Left lung (tissue), 10 donors: ENCODE measurements around the gene C5AR1. TPM values are rescaled to one million over a fixed set of nuclear protein-coding genes. Genes with fewer than 3 reads are reported as not detected.

Experiments used
- ATAC-seq: fragments of 200-7000 bp; cut with Tn5 transposase; one replicate; pipeline ENCODE4 v1.9.1; 2020; ENCODE audit warnings: moderate library complexity
- DNase-seq, 4 donors: peaks; one replicate each; pipeline ENCODE4 v3.0.0-alpha.2; 2013 to 2020
- H3K27ac ChIP-seq, 2 donors: fragments of 200-600 bp; sonication (generic) in 1 of 2; one replicate each; pipeline versions ENCODE4 v1.5.0 to v1.8.0; 2020 to 2021
- H3K27me3 ChIP-seq, 2 donors: fragments of 200-600 bp; sonication (generic) in 1 of 2; one replicate each; pipeline versions ENCODE4 v1.5.0 to v1.8.0; 2020 to 2021
- H3K36me3 ChIP-seq, 2 donors: fragments of 200-600 bp; sonication (generic) in 1 of 2; one replicate each; pipeline versions ENCODE4 v1.5.0 to v1.8.0; 2020 to 2021
- H3K4me1 ChIP-seq, 2 donors: fragments of 200-600 bp; one replicate each; pipeline ENCODE4 v1.8.0; 2021
- H3K4me3 ChIP-seq, 2 donors: fragments of 200-600 bp; sonication (generic) in 1 of 2; one replicate each; pipeline versions ENCODE4 v1.5.0 to v1.8.0; 2020 to 2021; ENCODE audit warnings: mild to moderate bottlenecking in 1 of 2
- H3K9me3 ChIP-seq, 2 donors: fragments of 200-600 bp; sonication (generic) in 1 of 2; one replicate each; pipeline versions ENCODE4 v1.5.0 to v1.8.0; 2020 to 2021
- intact Hi-C, 2 donors: fragments of 100-400 bp; cut with DNase I; formaldehyde crosslinking; loops; one replicate each; pipeline versions ENCODE4 v1.11.2 to v1.14.2; 2022
- polyA plus RNA-seq, 6 donors: library from polyadenylated mRNA; unstranded; fragments of 120-200 nt; gene quantifications; one replicate each; pipeline ENCODE4 v1.2.1, GENCODE V29; 2013; ENCODE audit not compliant: insufficient read length in 6 of 6
- total RNA-seq, 2 donors: library from RNA; stranded (reverse); fragmentation: NEBNext Ultra II Directional; extraction: Animal tissue kit (Norgen Biotek cat#: 25700); gene quantifications; one replicate each; pipeline ENCODE4 v1.2.1, GENCODE V29; 2021
- TF ChIP-seq, protein P1 (sequence below), 2 donors: fragments of 200-600 bp; sonication (generic) in 1 of 2; IDR thresholded peaks; one replicate each; pipeline versions ENCODE4 v1.5.0 to v1.8.0; 2021; ENCODE audit warnings: antibody characterized with exemption in 2 of 2
- donor health status: DM: no; HTN: yes; CAD: no.
- donor health status: DM: no; HTN: no; CAD: no.

C5AR1 gene
- total and polyA plus RNA-seq, 8 donors, result 2.0 to 110 (median 3.5) TPM

DNA sequence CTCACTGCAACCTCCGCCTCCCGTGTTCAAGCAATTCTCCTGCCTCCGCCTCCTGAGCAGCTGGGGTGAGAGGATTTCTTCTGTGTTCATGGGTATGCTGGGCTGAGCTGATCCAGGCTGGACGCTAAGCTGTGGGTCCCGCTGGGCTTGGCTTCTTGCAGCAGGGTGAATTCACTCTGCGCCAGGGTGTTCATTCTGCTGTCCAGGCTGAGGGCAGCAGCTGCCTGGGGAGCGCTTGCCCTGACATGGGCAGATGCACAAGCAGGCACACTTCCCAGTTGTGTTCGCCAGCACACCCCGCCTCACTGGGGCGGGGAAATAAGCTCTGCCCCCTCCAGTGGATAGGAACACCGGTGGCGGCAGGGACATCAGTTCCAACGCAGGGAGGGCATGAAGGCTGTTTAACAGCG lies 42.3 kb upstream of the C5AR1 start:
- ATAC-seq (no peak), DNase-seq (no peak)
- H3K4me3 ChIP-seq, result no peak overlapping the region
- H3K36me3 ChIP-seq, result peaks cover 0 to 96% of the 10 kb centered on the region in 2 donors
- no peaks in the 10 kb centered on the region for H3K9me3 ChIP-seq
- no peaks in the 10 kb centered on the region for H3K27me3 ChIP-seq
- H3K4me1 ChIP-seq, result peaks cover 0 to 8% of the 10 kb centered on the region in 2 donors
- intact Hi-C loops, result no loop called here
- TF ChIP-seq, protein P1, sequence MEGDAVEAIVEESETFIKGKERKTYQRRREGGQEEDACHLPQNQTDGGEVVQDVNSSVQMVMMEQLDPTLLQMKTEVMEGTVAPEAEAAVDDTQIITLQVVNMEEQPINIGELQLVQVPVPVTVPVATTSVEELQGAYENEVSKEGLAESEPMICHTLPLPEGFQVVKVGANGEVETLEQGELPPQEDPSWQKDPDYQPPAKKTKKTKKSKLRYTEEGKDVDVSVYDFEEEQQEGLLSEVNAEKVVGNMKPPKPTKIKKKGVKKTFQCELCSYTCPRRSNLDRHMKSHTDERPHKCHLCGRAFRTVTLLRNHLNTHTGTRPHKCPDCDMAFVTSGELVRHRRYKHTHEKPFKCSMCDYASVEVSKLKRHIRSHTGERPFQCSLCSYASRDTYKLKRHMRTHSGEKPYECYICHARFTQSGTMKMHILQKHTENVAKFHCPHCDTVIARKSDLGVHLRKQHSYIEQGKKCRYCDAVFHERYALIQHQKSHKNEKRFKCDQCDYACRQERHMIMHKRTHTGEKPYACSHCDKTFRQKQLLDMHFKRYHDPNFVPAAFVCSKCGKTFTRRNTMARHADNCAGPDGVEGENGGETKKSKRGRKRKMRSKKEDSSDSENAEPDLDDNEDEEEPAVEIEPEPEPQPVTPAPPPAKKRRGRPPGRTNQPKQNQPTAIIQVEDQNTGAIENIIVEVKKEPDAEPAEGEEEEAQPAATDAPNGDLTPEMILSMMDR (IDR thresholded peaks at IDR 0.05), result no peak
- H3K27ac ChIP-seq, result no peak overlapping the region

DNA sequence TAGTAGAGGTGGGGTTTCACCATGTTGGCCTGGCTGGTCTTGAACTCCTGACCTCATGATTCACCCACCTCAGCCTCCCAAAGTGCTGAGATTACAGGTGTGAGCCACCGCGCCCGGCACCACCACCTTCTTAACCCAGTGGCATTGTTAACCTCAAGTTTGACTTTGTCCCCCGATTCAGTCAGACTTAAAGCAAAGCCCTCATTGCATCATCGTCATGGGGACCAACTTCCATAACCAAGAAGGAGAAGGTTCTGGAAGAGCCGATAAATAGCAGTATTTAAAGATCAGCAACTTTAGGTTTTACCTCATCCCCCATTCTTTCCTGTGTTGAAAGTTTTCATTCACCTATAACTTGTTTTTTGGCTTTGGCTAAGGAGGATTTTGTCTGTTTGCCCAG lies 41.6 kb upstream of the C5AR1 start:
- H3K27me3 ChIP-seq, result no peaks in the 10 kb centered on the region
- H3K36me3 ChIP-seq, result peaks cover 0 to 89% of the 10 kb centered on the region in 2 donors
- H3K4me3 ChIP-seq, result no peak overlapping the region
- no peak overlapping the region for H3K27ac ChIP-seq
- DNase-seq (no peak), ATAC-seq (no peak)
- peaks cover 0 to 13% of the 10 kb centered on the region in 2 donors for H3K4me1 ChIP-seq
- H3K9me3 ChIP-seq, result no peaks in the 10 kb centered on the region
- intact Hi-C loops, result no loop called here
- TF ChIP-seq, protein P1 (IDR thresholded peaks at IDR 0.05), result no peak

DNA sequence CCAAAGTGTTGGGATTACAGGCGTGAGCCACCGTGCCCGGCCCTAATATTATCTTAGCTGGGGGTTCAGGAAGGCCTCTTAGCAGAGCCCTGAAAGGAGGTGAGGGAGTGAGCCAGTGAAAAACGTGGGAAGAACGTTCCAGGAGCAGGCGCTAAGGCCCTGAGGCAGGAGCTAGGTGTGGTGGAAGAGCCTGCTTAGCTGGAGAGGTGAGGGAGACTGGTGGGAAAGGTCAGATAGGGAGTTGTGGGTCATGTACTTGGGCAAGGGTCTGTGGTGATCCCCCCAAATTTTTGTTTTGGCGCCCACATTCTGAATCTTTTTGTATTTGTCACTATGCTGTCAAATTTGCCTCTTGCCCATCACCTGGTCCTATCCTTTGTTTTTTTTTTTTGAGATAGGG lies 40.1 kb upstream of the C5AR1 start:
- Histone ChIP-seq H3K4me3 (no peak overlapping the region), H3K27ac (no peak overlapping the region), H3K9me3 (no peaks in the 10 kb centered on the region), H3K4me1 (peaks cover 0 to 16% of the 10 kb centered on the region in 2 donors), H3K27me3 (no peaks in the 10 kb centered on the region), H3K36me3 (peaks cover 0 to 73% of the 10 kb centered on the region in 2 donors)
- intact Hi-C loops, result no loop called here
- TF ChIP-seq, protein P1 (IDR thresholded peaks at IDR 0.05), result no peak
- ATAC-seq, result no peak
- no peak for DNase-seq

DNA sequence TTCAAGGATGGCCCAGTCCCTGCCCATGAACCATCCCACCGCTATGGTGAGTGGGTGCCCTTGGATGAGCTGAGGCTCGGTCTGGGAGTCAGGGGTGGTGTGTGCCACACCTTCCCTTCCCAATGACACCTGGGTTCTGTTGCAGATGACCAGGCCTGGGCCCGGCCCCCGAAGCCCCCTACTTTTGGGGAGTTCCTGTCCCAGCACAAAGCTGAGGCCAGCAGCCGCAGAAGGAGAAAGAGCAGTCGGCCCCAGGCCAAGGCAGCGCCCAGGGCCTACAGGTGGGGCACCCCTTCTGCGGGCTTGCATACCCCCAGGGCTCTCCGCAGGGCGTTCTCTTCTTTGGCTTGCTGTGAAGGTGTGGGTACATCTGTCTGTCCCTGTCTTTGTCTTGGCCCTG lies 39.3 kb upstream of the C5AR1 start:
- no peak overlapping the region for H3K27ac ChIP-seq
- ATAC-seq (no peak), DNase-seq (no peak)
- peaks cover 0 to 65% of the 10 kb centered on the region in 2 donors for H3K36me3 ChIP-seq
- intact Hi-C loops, result no loop called here
- H3K4me1 ChIP-seq, result peaks cover 3 to 22% of the 10 kb centered on the region in 2 donors
- no peaks in the 10 kb centered on the region for H3K27me3 ChIP-seq
- TF ChIP-seq, protein P1 (IDR thresholded peaks at IDR 0.05), result no peak
- H3K4me3 ChIP-seq, result no peak overlapping the region
- no peaks in the 10 kb centered on the region for H3K9me3 ChIP-seq

DNA sequence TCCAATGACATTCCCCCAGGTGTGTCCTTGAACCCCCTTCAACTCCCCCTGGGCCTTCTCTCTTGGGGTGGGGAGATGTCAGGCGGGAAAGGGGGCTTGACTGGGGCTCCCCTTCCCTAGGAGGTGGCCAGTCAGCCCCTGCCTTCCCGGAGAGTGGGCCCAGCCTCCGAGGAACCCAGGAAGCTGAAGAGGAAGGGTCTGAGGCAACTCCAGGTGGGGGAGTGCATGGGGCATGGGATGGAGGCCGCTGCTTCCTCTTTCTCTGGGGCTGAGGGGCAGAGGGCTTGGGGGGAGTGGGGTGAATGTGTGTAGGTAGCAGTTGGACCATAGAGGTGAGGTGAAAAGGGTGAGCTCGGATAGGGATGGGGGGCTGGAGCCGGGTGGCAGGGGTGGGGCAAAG lies 37.7 kb upstream of the C5AR1 start:
- intact Hi-C loops, result no loop called here
- no peaks in the 10 kb centered on the region for H3K27me3 ChIP-seq
- H3K27ac ChIP-seq, result no peak overlapping the region
- DNase-seq (no peak), ATAC-seq (no peak)
- H3K4me3 ChIP-seq, result no peak overlapping the region
- no peaks in the 10 kb centered on the region for H3K9me3 ChIP-seq
- TF ChIP-seq, protein P1 (IDR thresholded peaks at IDR 0.05), result no peak
- H3K36me3 ChIP-seq, result peaks cover 0 to 50% of the 10 kb centered on the region in 2 donors
- peaks cover 13 to 33% of the 10 kb centered on the region in 2 donors for H3K4me1 ChIP-seq
